GDM1 (cell line): ENCODE results near the gene HSPH1.

ENCODE experiments used
- DNase-seq: peaks from one replicate; lab custom pipeline; 2025; lab: John Stamatoyannopoulos, UW

Gene HSPH1

GRCh38 chr13:31161557-31162150, at the start of gene HSPH1:
TSS of gene HSPH1 (minus strand) at chr13:31161904. CDS start at chr13:31161582, 322 bp downstream.
- DNase-seq, result peak; percentile 98

GRCh38 chr13:31209841-31210210, 48.1 kb upstream of the HSPH1 start:
- no peak for DNase-seq

- no peak for DNase-seq
Observed at GRCh38 chr13:31209172-31209840, 47.6 kb upstream of the HSPH1 start.

GRCh38 chr13:31208559-31209122, 46.9 kb upstream of the HSPH1 start:
- no peak for DNase-seq

- no peak for DNase-seq
Observed at GRCh38 chr13:31207661-31208552, 46.2 kb upstream of the HSPH1 start.

- DNase-seq, result no peak
Observed at GRCh38 chr13:31204592-31204991, 42.9 kb upstream of the HSPH1 start.

GRCh38 chr13:31201341-31202031, 39.8 kb upstream of the HSPH1 start:
- no peak for DNase-seq

- peak; percentile 50 for DNase-seq
Observed at GRCh38 chr13:31200637-31200971, 38.9 kb upstream of the HSPH1 start.

DNA sequence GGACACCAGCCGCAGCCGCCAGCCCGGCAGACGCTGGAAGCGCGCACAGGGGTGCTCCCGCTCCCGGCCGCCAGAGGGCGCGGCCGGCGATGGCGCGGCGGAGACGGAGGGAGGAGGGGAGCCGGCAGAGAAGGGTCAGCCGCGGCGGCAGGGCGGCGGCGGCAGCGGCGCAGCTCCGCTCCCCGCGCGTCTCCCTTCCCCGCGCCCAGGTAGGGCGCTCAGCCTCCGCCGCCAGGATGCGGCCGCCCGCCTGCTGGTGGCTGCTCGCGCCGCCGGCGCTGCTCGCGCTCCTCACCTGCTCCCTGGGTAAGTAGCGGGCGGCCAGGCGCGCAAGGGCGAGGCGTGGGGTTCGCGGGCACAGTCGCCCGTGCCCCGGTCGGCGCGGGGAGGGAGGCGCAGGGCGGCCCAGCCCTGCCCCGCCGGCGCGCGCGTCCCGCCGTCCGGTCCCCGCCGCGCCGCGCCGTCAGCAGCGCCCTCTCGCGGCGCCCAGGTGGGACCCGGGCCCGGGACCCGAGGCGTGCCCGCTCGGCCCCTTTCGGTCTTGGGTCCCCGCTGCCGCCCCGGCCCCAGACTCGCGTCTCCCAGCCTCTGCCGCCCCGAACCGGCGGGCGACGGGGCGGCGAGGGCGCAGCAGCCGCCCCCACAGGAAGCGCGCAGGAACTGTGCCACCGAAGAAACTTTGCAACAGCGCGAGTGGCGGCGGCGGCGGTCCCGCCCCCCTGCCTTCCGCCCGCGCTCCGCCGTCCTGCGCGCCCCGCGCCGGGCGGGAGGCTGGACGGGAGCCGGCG, 38.3 kb upstream of the HSPH1 start, which contains the start of gene B3GLCT:
B3GLCT (plus strand) TSS at position 127 of the 788 bp plus-strand sequence; CDS start at position 237, 110 bp downstream.
- DNase-seq, result peak; percentile 79

DNA sequence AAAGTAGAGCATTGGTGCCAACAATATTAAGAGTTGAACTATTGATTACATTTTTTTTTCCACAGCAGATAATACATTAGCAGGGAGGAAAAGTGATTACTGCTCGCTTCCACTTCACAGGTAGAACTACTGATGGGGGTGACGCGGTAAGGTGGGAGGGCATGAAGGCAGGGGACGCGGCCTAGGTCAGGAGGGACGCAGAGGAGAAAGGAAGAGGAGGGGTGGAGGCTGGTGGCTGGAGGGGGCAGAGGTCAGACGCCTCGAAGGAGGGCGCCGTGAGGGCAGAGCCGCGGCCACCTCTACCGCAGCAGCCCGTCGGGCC, 37.8 kb upstream of the HSPH1 start:
- DNase-seq, result no peak

- DNase-seq, result no peak
Observed at GRCh38 chr13:31198519-31198918, 36.8 kb upstream of the HSPH1 start.

- no peak for DNase-seq
Observed at GRCh38 chr13:31196992-31197391, 35.3 kb upstream of the HSPH1 start.

DNA sequence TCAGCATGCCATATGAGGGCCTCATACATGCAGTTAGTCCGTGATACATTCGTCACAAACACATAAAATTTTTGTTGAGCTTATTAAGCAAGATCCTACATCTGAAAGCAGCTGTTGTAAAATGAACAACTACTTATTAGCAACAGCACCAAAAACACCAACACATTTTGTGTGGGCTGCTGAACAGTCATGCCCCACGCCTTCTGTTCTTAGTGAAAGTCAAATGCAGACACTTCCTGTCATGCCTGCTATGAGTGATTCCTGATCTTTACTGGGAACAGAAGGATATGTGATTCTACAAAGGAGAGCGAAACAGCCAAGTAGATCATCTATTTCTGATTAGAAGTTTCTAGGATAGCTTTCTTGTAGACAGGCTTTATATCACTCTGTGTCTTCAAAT, 33.9 kb upstream of the HSPH1 start:
- DNase-seq, result no peak

DNA sequence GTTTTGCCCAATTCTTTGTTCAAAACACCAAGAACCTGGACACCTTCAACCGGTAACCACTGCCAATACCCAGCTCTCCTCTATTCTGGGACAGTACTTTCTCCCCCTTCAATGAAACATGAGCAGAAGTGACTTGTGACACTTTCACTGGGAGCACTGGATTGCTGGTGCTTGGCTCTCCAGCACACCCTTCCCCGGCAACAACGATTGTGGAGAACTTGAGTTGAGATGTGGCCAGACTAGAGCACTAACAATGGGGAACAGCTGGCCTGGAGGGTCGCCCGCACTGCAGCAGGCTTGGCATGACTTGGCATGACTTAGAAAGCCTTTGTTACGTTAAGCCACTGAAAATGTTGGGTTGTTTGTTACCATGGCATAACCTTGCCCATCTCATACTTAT, 30.6 kb upstream of the HSPH1 start:
- DNase-seq, result no peak

- DNase-seq, result no peak
Observed at GRCh38 chr13:31191748-31192147, 30.0 kb upstream of the HSPH1 start.

DNA sequence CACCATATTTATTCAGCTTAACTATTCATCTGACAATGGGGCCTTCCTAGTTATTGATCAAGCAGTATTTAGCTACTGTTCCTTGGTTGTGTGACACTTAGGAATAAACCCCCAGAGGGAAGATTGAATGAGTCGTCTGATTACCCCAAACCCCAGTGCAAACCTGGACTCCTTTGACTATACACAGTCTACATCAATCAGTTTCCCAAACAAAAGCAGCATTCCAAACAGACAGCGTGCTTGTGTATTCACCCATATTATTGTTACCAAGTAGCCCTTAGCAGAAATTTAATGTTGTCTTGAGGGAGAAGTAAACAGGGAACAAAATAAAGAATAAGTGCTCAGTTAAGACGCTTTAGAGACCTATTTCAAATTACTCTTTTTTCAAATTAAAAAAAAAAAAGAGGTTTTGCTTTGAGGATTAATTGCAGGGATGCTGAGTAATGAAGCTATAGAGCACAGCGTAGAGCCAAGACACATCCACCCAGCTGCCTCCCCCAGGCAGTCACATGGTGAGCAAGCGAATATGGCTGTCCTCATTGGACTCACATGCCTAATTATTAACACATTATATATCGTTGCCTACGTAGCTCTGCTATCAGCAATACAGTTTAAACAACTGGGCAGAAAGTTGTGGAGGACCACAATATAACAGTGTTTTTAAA, 23.4 kb upstream of the HSPH1 start:
- DNase-seq, result no peak

GRCh38 chr13:31184451-31184850, 22.7 kb upstream of the HSPH1 start:
- DNase-seq, result no peak

- DNase-seq, result no peak
Observed at GRCh38 chr13:31182987-31183386, 21.3 kb upstream of the HSPH1 start.

DNA sequence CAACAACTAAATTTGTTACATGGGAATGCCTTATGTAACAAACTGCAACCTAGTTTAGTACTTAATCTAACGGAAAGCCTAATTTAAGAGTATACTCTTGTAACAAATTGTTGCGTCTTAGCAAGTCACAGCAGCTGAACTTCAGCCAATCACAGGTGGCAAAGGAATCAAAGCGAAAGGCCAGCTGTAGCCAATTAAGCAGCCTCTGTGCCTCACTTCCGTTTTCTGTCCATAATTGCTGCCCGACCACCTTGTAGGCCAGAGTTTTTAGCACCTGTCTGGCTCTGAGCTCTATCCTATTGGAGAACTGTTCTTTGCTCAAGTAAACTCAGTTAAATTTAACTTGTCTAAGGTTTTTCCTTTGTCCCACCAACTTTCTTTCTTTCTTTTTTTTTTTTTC, 18.1 kb upstream of the HSPH1 start:
- DNase-seq, result no peak

- DNase-seq, result no peak
Observed at GRCh38 chr13:31179241-31179640, 17.5 kb upstream of the HSPH1 start.
